ENCODE data around the gene PPM1M.

- TF ChIP-seq CREM (IDR thresholded peaks at IDR 0.05; ENCODE audit: low read depth) (no peak), SRF (IDR thresholded peaks at IDR 0.05; ENCODE audit: low read depth in 2 of 2, low read length in 2 of 2) (no peak)
These were observed 46.9 kb downstream of the PPM1M start for GRCh38 chr3:52292247-52293065.
